Mesenchymal stem cell (in vitro differentiated cells and primary cell): ENCODE data around the gene RAB26.

Experiments
- DNase-seq: peaks from one replicate; pipeline ENCODE4 v3.0.0-alpha.2; 2013
- H2AFZ ChIP-seq: one replicate; pipeline ENCODE4 v1.6.1; 2013; ENCODE audit warnings: low read depth, mild to moderate bottlenecking, control low read depth, inconsistent platforms, low read length, moderate library complexity
- H2AK5ac ChIP-seq: 2 replicates; pipeline ENCODE4 v1.6.1; 2013; ENCODE audit warnings: low read length, moderate library complexity, mild to moderate bottlenecking, inconsistent platforms; ENCODE audit not compliant: severe bottlenecking
- H2BK120ac ChIP-seq: one replicate; pipeline ENCODE4 v1.6.1; 2013; ENCODE audit warnings: low read depth, mild to moderate bottlenecking, inconsistent platforms, low read length, moderate library complexity
- H2BK12ac ChIP-seq, 2 experiments: one replicate each; pipeline ENCODE4 v1.6.1; 2013; ENCODE audit warnings: inconsistent platforms in 2 of 2, low read length in 2 of 2, mild to moderate bottlenecking in 2 of 2, moderate library complexity in 2 of 2, control low read depth in 1 of 2
- H2BK15ac ChIP-seq: one replicate; pipeline ENCODE4 v1.6.1; 2013; ENCODE audit warnings: mild to moderate bottlenecking, low read depth, inconsistent platforms; ENCODE audit not compliant: poor library complexity, severe bottlenecking
- H2BK5ac ChIP-seq: 2 replicates; pipeline ENCODE4 v1.6.1; 2013; ENCODE audit warnings: low read depth, mild to moderate bottlenecking, low read length, control low read depth, inconsistent platforms; ENCODE audit not compliant: poor library complexity, severe bottlenecking
- H3K14ac ChIP-seq, 2 experiments: one replicate each; pipeline ENCODE4 v1.6.1; 2013; ENCODE audit warnings: inconsistent platforms in 2 of 2, low read length in 2 of 2, control low read depth in 1 of 2, mild to moderate bottlenecking in 1 of 2, moderate library complexity in 1 of 2
- H3K18ac ChIP-seq, 2 experiments: one replicate each; pipeline ENCODE4 v1.6.1; 2013; ENCODE audit warnings: inconsistent platforms in 2 of 2, low read length in 2 of 2, control low read depth in 1 of 2, low read depth in 1 of 2, mild to moderate bottlenecking in 1 of 2
- H3K23ac ChIP-seq, 2 experiments: one replicate each; pipeline ENCODE4 v1.6.1; 2013; ENCODE audit warnings: inconsistent platforms in 2 of 2, low read length in 2 of 2, mild to moderate bottlenecking in 2 of 2, moderate library complexity in 2 of 2, control low read depth in 1 of 2
- H3K27ac ChIP-seq: 2 replicates; pipeline ENCODE4 v1.5.1; 2013; ENCODE audit warnings: mild to moderate bottlenecking, moderate library complexity, low read length, control low read depth, inconsistent platforms; ENCODE audit not compliant: poor library complexity, severe bottlenecking
- H3K27me3 ChIP-seq, 2 experiments: 2 replicates each; pipeline versions ENCODE4 v1.6.1 to v1.7.0; 2013; ENCODE audit warnings: low read length in 2 of 2, mild to moderate bottlenecking in 2 of 2, moderate library complexity in 2 of 2, control low read depth in 1 of 2, inconsistent platforms in 1 of 2; ENCODE audit not compliant: control insufficient read depth in 1 of 2, insufficient read depth in 1 of 2
- H3K36me3 ChIP-seq, 2 experiments: 2 replicates each; pipeline versions ENCODE4 v1.6.1 to v1.7.0; 2013; ENCODE audit warnings: low read length in 2 of 2, control low read depth in 1 of 2, inconsistent platforms in 1 of 2, low read depth in 1 of 2, mild to moderate bottlenecking in 1 of 2; ENCODE audit not compliant: insufficient read depth in 2 of 2, control insufficient read depth in 1 of 2
- H3K4ac ChIP-seq, 2 experiments: one replicate each; pipeline ENCODE4 v1.6.1; 2013; ENCODE audit warnings: inconsistent platforms in 2 of 2, low read length in 2 of 2, mild to moderate bottlenecking in 2 of 2, moderate library complexity in 2 of 2, control low read depth in 1 of 2, low read depth in 1 of 2
- H3K4me1 ChIP-seq: 2 replicates; pipeline ENCODE4 v1.6.1; 2013; ENCODE audit warnings: low read depth, low read length, control low read depth; ENCODE audit not compliant: control insufficient read depth, insufficient read depth
- H3K4me2 ChIP-seq: 2 replicates; pipeline ENCODE4 v1.6.1; 2013; ENCODE audit warnings: low read length, mild to moderate bottlenecking, inconsistent platforms; ENCODE audit not compliant: poor library complexity, severe bottlenecking
- H3K4me3 ChIP-seq, 2 experiments: 2 replicates each; pipeline versions ENCODE4 v1.5.1 to v1.7.0; 2013; ENCODE audit warnings: low read length in 2 of 2, mild to moderate bottlenecking in 2 of 2, control low read depth in 1 of 2, low read depth in 1 of 2; ENCODE audit not compliant: insufficient read depth in 1 of 2
- H3K79me1 ChIP-seq: replicated peaks from 2 replicates; pipeline ENCODE4 v1.6.1; 2013; ENCODE audit warnings: mild to moderate bottlenecking, control low read depth, low read length, inconsistent platforms; ENCODE audit not compliant: poor library complexity, severe bottlenecking
- H3K9ac ChIP-seq: 2 replicates; pipeline ENCODE4 v1.7.0; 2013; ENCODE audit warnings: mild to moderate bottlenecking, low read length, moderate library complexity
- H3K9me3 ChIP-seq: 2 replicates; pipeline ENCODE4 v1.7.0; 2013; ENCODE audit warnings: mild to moderate bottlenecking, low read length; ENCODE audit not compliant: control insufficient read depth
- H4K8ac ChIP-seq: one replicate; pipeline ENCODE4 v1.6.1; 2013; ENCODE audit warnings: inconsistent platforms, mild to moderate bottlenecking, low read length, moderate library complexity
- H4K91ac ChIP-seq: one replicate; pipeline ENCODE4 v1.6.1; 2013; ENCODE audit warnings: mild to moderate bottlenecking, low read length, inconsistent platforms
- WGBS: methylation state at CpG from one replicate; pipeline ENCODE4 v1.1.7; 2013; ENCODE audit warnings: mixed read lengths; 5-methylcytosine and 5-hydroxymethylcytosine counted together

RAB26 gene

GRCh38 chr16:2159175-2159838, 10.9 kb downstream of the RAB26 start:
- Histone ChIP-seq H2AK5ac (peak overlapping the region; percentile 66), H4K91ac (peak overlapping the region; percentile 3), H2BK120ac (no peak overlapping the region), H3K36me3 (peaks cover 3 to 39% of the 10 kb centered on the region in 2 experiments), H3K4me2 (peak overlapping the region; percentile 12), H2BK15ac (peak overlapping the region; percentile 12), H4K8ac (peak overlapping the region; percentile 42), H3K14ac (no peak overlapping the region), H3K18ac (no peak overlapping the region), H3K23ac (peak overlapping the region in 1 of 2 experiments; percentile 19), H3K4me1 (peaks cover 76% of the 10 kb centered on the region), H3K27ac (peak overlapping the region; percentile 22), H2BK5ac (no peak overlapping the region), H3K4me3 (peak overlapping the region in 1 of 2 experiments; percentile 47), H3K9ac (peak overlapping the region; percentile 98), H2BK12ac (peak overlapping the region in 1 of 2 experiments; percentile 1), H2AFZ (no peak overlapping the region), H3K9me3 (no peaks in the 10 kb centered on the region), H3K4ac (no peak overlapping the region), H3K27me3 (no peaks in the 10 kb centered on the region), H3K79me1 (no peaks in the 10 kb centered on the region)
- no peak for DNase-seq
- WGBS = 89% methylated on average over 24 of the region's 24 CpGs

GRCh38 chr16:2160915-2161551, 12.6 kb downstream of the RAB26 start:
- Histone ChIP-seq H2AFZ (no peak overlapping the region), H2BK120ac (no peak overlapping the region), H4K91ac (no peak overlapping the region), H2BK15ac (no peak overlapping the region), H2BK5ac (no peak overlapping the region), H3K9me3 (no peaks in the 10 kb centered on the region), H3K36me3 (peaks cover 9 to 51% of the 10 kb centered on the region in 2 experiments), H3K9ac (peak overlapping the region; percentile 69), H3K14ac (no peak overlapping the region), H4K8ac (no peak overlapping the region), H3K79me1 (peaks cover 4% of the 10 kb centered on the region), H2AK5ac (peak overlapping the region; percentile 89), H3K4me1 (peaks cover 76% of the 10 kb centered on the region), H3K27ac (peak overlapping the region; percentile 84), H3K27me3 (no peaks in the 10 kb centered on the region), H3K4ac (no peak overlapping the region), H2BK12ac (no peak overlapping the region), H3K18ac (no peak overlapping the region), H3K4me2 (peak overlapping the region; percentile 17), H3K23ac (no peak overlapping the region), H3K4me3 (peak overlapping the region in 1 of 2 experiments; percentile 18)
- 90% methylated on average over 19 of the region's 20 CpGs for WGBS
- no peak for DNase-seq

GRCh38 chr16:2161911-2162310, 13.5 kb downstream of the RAB26 start:
- Histone ChIP-seq H2BK5ac (no peak overlapping the region), H3K4me2 (no peak overlapping the region), H2BK15ac (no peak overlapping the region), H3K27me3 (no peaks in the 10 kb centered on the region), H3K14ac (no peak overlapping the region), H3K4me3 (no peak overlapping the region), H3K27ac (peak overlapping the region; percentile 76), H3K79me1 (peaks cover 9% of the 10 kb centered on the region), H3K9ac (peak overlapping the region; percentile 49), H3K23ac (no peak overlapping the region), H3K4ac (no peak overlapping the region), H4K8ac (no peak overlapping the region), H2BK120ac (no peak overlapping the region), H3K9me3 (no peaks in the 10 kb centered on the region), H4K91ac (no peak overlapping the region), H2BK12ac (no peak overlapping the region), H2AFZ (no peak overlapping the region), H3K18ac (no peak overlapping the region), H3K36me3 (peaks cover 16 to 60% of the 10 kb centered on the region in 2 experiments), H2AK5ac (peak overlapping the region; percentile 86), H3K4me1 (peaks cover 72% of the 10 kb centered on the region)
- no peak for DNase-seq
- WGBS = 98% methylated on average over 10 of the region's 10 CpGs

GRCh38 chr16:2162676-2163118, 14.3 kb downstream of the RAB26 start:
- Histone ChIP-seq H4K8ac (no peak overlapping the region), H2BK12ac (no peak overlapping the region), H3K27ac (peak overlapping the region; percentile 50), H3K27me3 (no peaks in the 10 kb centered on the region), H3K4me2 (no peak overlapping the region), H3K23ac (no peak overlapping the region), H3K4me3 (no peak overlapping the region), H3K18ac (no peak overlapping the region), H2BK15ac (no peak overlapping the region), H3K9ac (no peak overlapping the region), H2AFZ (no peak overlapping the region), H2AK5ac (no peak overlapping the region), H3K14ac (no peak overlapping the region), H2BK120ac (no peak overlapping the region), H3K79me1 (peaks cover 17% of the 10 kb centered on the region), H4K91ac (no peak overlapping the region), H3K36me3 (peaks cover 24 to 64% of the 10 kb centered on the region in 2 experiments), H3K4ac (no peak overlapping the region), H3K9me3 (no peaks in the 10 kb centered on the region), H2BK5ac (no peak overlapping the region), H3K4me1 (peaks cover 64% of the 10 kb centered on the region)
- no peak for DNase-seq
- 96% methylated on average over 13 of the region's 13 CpGs for WGBS
